SK-N-SH (cell line): ENCODE measurements around the gene FLT1.

ENCODE experiments used
- GABPA ChIP-seq: IDR thresholded peaks from 2 replicates; pipeline ENCODE4 v1.4.0; 2012; ENCODE audit warnings: low read depth, mild to moderate bottlenecking
- JUND ChIP-seq: IDR thresholded peaks from 2 replicates; pipeline ENCODE4 v1.4.0; 2012
- MXI1 ChIP-seq: IDR thresholded peaks from 2 replicates; pipeline ENCODE4 v1.6.1; 2012; ENCODE audit warnings: mild to moderate bottlenecking, low read depth, low read length, improper control_type of control experiment
- POLR2AphosphoS5 ChIP-seq: IDR thresholded peaks from 2 replicates; pipeline ENCODE4 v1.6.1; 2012; ENCODE audit warnings: low read depth, low read length
- SIN3A ChIP-seq: IDR thresholded peaks from 2 replicates; pipeline ENCODE4 v1.6.1; 2012; ENCODE audit warnings: low read depth, mild to moderate bottlenecking, low read length, moderate library complexity, borderline replicate concordance
- TF ChIP-seq, protein P1 (sequence below): IDR thresholded peaks from 2 replicates; pipeline ENCODE4 v1.6.1; 2012; ENCODE audit warnings: mild to moderate bottlenecking, low read depth, low read length, moderate library complexity
- TF ChIP-seq, protein P2 (sequence below): fragments of 200-600 bp; sonication (generic); IDR thresholded peaks from 2 replicates; pipeline ENCODE4 v1.6.1; 2017; ENCODE audit warnings: antibody characterized with exemption, mild to moderate bottlenecking, moderate library complexity

DNA sequence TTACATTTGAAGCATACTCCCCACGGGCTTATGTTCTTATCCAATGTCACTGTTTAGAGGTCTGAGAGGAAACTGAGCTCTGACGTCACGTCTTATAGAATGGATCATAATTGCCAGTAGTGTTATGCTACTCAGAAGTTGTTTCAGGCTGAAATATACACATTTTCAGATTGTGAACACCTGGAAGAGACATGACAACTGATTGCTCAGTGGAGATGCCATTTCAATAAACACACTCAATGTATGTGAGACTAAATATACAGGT lies 17.3 kb downstream of the FLT1 start:
- TF ChIP-seq, protein P1, sequence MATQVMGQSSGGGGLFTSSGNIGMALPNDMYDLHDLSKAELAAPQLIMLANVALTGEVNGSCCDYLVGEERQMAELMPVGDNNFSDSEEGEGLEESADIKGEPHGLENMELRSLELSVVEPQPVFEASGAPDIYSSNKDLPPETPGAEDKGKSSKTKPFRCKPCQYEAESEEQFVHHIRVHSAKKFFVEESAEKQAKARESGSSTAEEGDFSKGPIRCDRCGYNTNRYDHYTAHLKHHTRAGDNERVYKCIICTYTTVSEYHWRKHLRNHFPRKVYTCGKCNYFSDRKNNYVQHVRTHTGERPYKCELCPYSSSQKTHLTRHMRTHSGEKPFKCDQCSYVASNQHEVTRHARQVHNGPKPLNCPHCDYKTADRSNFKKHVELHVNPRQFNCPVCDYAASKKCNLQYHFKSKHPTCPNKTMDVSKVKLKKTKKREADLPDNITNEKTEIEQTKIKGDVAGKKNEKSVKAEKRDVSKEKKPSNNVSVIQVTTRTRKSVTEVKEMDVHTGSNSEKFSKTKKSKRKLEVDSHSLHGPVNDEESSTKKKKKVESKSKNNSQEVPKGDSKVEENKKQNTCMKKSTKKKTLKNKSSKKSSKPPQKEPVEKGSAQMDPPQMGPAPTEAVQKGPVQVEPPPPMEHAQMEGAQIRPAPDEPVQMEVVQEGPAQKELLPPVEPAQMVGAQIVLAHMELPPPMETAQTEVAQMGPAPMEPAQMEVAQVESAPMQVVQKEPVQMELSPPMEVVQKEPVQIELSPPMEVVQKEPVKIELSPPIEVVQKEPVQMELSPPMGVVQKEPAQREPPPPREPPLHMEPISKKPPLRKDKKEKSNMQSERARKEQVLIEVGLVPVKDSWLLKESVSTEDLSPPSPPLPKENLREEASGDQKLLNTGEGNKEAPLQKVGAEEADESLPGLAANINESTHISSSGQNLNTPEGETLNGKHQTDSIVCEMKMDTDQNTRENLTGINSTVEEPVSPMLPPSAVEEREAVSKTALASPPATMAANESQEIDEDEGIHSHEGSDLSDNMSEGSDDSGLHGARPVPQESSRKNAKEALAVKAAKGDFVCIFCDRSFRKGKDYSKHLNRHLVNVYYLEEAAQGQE = no peak
- no peak for TF ChIP-seq JUND
- TF ChIP-seq GABPA = no peak
- no peak for TF ChIP-seq POLR2AphosphoS5
- no peak for TF ChIP-seq SIN3A
- TF ChIP-seq, protein P2, sequence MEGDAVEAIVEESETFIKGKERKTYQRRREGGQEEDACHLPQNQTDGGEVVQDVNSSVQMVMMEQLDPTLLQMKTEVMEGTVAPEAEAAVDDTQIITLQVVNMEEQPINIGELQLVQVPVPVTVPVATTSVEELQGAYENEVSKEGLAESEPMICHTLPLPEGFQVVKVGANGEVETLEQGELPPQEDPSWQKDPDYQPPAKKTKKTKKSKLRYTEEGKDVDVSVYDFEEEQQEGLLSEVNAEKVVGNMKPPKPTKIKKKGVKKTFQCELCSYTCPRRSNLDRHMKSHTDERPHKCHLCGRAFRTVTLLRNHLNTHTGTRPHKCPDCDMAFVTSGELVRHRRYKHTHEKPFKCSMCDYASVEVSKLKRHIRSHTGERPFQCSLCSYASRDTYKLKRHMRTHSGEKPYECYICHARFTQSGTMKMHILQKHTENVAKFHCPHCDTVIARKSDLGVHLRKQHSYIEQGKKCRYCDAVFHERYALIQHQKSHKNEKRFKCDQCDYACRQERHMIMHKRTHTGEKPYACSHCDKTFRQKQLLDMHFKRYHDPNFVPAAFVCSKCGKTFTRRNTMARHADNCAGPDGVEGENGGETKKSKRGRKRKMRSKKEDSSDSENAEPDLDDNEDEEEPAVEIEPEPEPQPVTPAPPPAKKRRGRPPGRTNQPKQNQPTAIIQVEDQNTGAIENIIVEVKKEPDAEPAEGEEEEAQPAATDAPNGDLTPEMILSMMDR = no peak
- TF ChIP-seq MXI1 = no peak
